ENCODE data around the gene SHROOM3. TPM values are rescaled to one million over a fixed set of nuclear protein-coding genes. Genes with fewer than 3 reads are reported as not detected.

Gene SHROOM3
- total and polyA plus RNA-seq, 2 donors (not counting 3 experiments of a cell fraction or from before 2014, with no cell fraction given): 2.7 to 6.7 TPM

DNA sequence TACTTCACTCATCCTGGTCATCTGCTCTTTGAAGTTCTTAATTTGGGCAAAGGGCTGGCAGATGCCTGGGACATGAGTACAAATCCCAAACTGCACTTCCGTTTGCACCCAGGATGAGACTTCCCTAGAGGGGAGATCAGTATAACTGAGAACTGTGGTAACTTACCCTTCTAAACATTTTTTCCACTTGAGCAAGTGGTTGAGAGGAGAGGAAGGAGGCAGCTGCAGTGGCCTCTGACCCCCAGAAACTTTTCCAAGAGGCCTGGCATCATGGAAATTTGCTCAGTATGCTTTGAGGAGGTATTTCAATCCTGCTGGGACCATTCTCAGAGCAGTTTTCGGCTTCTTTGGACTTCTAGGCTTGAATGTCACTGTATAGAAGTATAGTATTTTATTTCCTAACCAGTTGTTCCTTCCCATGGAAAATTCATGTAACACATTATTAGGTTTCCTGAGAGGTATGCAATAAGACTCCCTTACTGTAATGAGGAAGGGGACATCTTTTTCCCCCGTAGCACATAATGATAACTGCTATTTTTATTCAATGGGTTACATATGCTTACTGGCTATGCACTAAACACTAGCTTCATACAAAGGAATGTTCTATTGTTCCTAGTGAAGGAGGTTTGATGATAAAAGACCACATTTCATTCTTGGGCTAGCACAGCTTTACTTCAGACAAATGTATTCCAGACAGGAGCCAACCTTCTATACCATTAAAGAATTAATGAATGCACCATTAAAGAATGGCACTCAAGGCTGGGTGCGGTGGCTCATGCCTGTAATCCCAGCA is 129.3 kb downstream of the SHROOM3 start:
- H3K4me2 ChIP-seq (ENCODE audit: insufficient read depth, low read length): no peak overlapping the region
- no peak overlapping the region for H3K4me3 ChIP-seq (replicated peaks in 1 of 3; ENCODE audit: insufficient read depth in 1 of 3, low read depth in 1 of 3, low read length in 3 of 3)
- H3K27me3 ChIP-seq (ENCODE audit: control insufficient read depth in 2 of 2, insufficient read depth in 2 of 2, low read length in 2 of 2): no peaks in the 10 kb centered on the region
- H3K79me2 ChIP-seq (ENCODE audit: control insufficient read depth, insufficient read depth, low read length): no peaks in the 10 kb centered on the region
- peaks cover 6% of the 10 kb centered on the region for H3K4me1 ChIP-seq (ENCODE audit: control insufficient read depth, extremely low read depth, insufficient read depth, low read length)
- H3K9ac ChIP-seq (replicated peaks; ENCODE audit: extremely low read depth, insufficient read depth, low read length): no peak overlapping the region
- H4K20me1 ChIP-seq (replicated peaks; ENCODE audit: control insufficient read depth, extremely low read depth, insufficient read depth, low read length): no peaks in the 10 kb centered on the region
- BruUV-seq (replicated peaks): no TSS peak
- H3K9me3 ChIP-seq (replicated peaks; ENCODE audit: control insufficient read depth, insufficient read depth, low read length): no peaks in the 10 kb centered on the region
- DNase-seq (ENCODE audit: low read depth, low spot score): no peak
- TF ChIP-seq EZH2 (IDR thresholded peaks at IDR 0.05; ENCODE audit: borderline replicate concordance, low read depth, low read length, severe bottlenecking) (no peak), JUN (IDR thresholded peaks at IDR 0.05; ENCODE audit: borderline replicate concordance, insufficient read depth, insufficient read length, low read depth) (no peak), POLR2AphosphoS5 (IDR thresholded peaks at IDR 0.05; ENCODE audit: insufficient read depth, low read depth, low read length) (no peak), MYC (IDR thresholded peaks at IDR 0.05; ENCODE audit: low read depth, low read length) (no peak), GATA2 (IDR thresholded peaks at IDR 0.05; ENCODE audit: insufficient read depth, insufficient read length, low read depth, low read length) (no peak), CTCF (IDR thresholded peaks at IDR 0.05; ENCODE audit: extremely low read depth in 1 of 2, insufficient read depth in 1 of 2, low read depth in 1 of 2, low read length in 2 of 2) (no peak), MAX (IDR thresholded peaks at IDR 0.05; ENCODE audit: insufficient read depth, insufficient read length) (no peak), FOS (IDR thresholded peaks at IDR 0.05; ENCODE audit: borderline replicate concordance, insufficient read depth, low read length) (no peak), POLR2A (IDR thresholded peaks at IDR 0.05; ENCODE audit: low read depth, low read length) (no peak)
- FAIRE-seq: no peak
- no peaks in the 10 kb centered on the region for H3K9me1 ChIP-seq (replicated peaks; ENCODE audit: control insufficient read depth, extremely low read depth, insufficient read depth, low read length)
- H2AFZ ChIP-seq (ENCODE audit: low read depth, low read length): no peak overlapping the region
- no peaks in the 10 kb centered on the region for H3K36me3 ChIP-seq (ENCODE audit: control insufficient read depth in 2 of 2, extremely low read depth in 1 of 2, insufficient read depth in 2 of 2, low read length in 2 of 2)
- ChIA-PET CTCF (interaction anchor here (1.2 kb wide), 1 partner anchor 9 kb away, joined by 5 read pairs; no protein-coding TSS in a partner anchor), POLR2A (no interaction called here)
- no peak overlapping the region for H3K27ac ChIP-seq (ENCODE audit: insufficient read depth, low read depth, low read length)
- dilution Hi-C loops (cut with MboI; ENCODE audit: extremely low pct_ligation_motif_present, low sequenced_read_pairs) (no loop called here), intact Hi-C loops (cut with micrococcal nuclease) (no loop called here)

Data from endothelial cell of umbilical vein (primary cell).